PC-3 (cell line): ENCODE measurements around the gene S100PBP.

ENCODE experiments used
- CTCF ChIP-seq: fragments of 300-600 bp; sonication (generic); conservative IDR thresholded peaks from 2 replicates; pipeline ENCODE4 v1.5.1; 2017; ENCODE audit warnings: antibody characterized with exemption, low read depth, mild to moderate bottlenecking, low read length
- EZH2 ChIP-seq: fragments of 300-600 bp; sonication (generic); IDR thresholded peaks from one replicate; pipeline ENCODE4 v1.6.1; 2017; ENCODE audit warnings: antibody characterized with exemption, mild to moderate bottlenecking, low read length; ENCODE audit not compliant: unreplicated experiment
- EZH2phosphoT487 ChIP-seq: fragments of 300-600 bp; sonication (generic); IDR thresholded peaks from 2 replicates; pipeline ENCODE4 v1.6.1; 2018; ENCODE audit warnings: mild to moderate bottlenecking, antibody characterized with exemption, low read length, borderline replicate concordance

- TF ChIP-seq CTCF (no peak), EZH2 (peak; percentile 48), EZH2phosphoT487 (no peak)
Measured at GRCh38 chr1:32870615-32871363, 53.3 kb downstream of the S100PBP start, which contains the start of gene FNDC5.
